Lower leg skin (tissue), 3 donors: ENCODE measurements around the gene UBAP1L.

Experiments
- POLR2A ChIP-seq, 2 donors: fragments of 450-650 bp; IDR thresholded peaks; one replicate each; pipeline ENCODE4 v1.6.1; 2016 to 2017; ENCODE audit warnings: antibody characterized with exemption in 2 of 2, mild to moderate bottlenecking in 1 of 2, moderate library complexity in 1 of 2
- TF ChIP-seq, protein P1 (sequence below), 3 donors: fragments of 450-650 bp; IDR thresholded peaks; one replicate each; pipeline ENCODE4 v1.5.1; 2016; ENCODE audit warnings: antibody characterized with exemption in 3 of 3, mild to moderate bottlenecking in 3 of 3, moderate library complexity in 2 of 3

DNA sequence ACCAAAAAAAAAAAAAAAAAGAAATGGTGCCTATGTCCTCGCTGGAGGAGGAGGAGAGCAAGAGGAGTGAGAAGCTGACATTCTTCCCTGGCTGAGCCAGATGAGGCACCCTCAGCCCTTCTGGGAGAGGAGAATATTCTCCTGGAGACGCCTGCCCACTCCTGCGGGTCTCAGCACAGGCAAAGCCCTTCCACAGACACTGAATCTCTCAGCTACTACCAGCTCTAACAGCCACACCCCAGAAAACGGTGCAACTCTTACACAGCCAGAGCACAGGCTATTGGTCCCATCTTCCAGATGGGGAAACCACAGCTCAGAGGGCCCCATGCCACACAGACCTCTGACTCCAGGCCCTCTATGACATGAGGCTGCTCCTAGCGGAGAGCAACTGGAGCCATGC is 52.9 kb downstream of the UBAP1L start:
- TF ChIP-seq, protein P1, sequence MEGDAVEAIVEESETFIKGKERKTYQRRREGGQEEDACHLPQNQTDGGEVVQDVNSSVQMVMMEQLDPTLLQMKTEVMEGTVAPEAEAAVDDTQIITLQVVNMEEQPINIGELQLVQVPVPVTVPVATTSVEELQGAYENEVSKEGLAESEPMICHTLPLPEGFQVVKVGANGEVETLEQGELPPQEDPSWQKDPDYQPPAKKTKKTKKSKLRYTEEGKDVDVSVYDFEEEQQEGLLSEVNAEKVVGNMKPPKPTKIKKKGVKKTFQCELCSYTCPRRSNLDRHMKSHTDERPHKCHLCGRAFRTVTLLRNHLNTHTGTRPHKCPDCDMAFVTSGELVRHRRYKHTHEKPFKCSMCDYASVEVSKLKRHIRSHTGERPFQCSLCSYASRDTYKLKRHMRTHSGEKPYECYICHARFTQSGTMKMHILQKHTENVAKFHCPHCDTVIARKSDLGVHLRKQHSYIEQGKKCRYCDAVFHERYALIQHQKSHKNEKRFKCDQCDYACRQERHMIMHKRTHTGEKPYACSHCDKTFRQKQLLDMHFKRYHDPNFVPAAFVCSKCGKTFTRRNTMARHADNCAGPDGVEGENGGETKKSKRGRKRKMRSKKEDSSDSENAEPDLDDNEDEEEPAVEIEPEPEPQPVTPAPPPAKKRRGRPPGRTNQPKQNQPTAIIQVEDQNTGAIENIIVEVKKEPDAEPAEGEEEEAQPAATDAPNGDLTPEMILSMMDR (IDR thresholded peaks at IDR 0.05): no peak
- TF ChIP-seq POLR2A (IDR thresholded peaks at IDR 0.05): no peak
